ENCODE results near the gene ACIN1.

DNA sequence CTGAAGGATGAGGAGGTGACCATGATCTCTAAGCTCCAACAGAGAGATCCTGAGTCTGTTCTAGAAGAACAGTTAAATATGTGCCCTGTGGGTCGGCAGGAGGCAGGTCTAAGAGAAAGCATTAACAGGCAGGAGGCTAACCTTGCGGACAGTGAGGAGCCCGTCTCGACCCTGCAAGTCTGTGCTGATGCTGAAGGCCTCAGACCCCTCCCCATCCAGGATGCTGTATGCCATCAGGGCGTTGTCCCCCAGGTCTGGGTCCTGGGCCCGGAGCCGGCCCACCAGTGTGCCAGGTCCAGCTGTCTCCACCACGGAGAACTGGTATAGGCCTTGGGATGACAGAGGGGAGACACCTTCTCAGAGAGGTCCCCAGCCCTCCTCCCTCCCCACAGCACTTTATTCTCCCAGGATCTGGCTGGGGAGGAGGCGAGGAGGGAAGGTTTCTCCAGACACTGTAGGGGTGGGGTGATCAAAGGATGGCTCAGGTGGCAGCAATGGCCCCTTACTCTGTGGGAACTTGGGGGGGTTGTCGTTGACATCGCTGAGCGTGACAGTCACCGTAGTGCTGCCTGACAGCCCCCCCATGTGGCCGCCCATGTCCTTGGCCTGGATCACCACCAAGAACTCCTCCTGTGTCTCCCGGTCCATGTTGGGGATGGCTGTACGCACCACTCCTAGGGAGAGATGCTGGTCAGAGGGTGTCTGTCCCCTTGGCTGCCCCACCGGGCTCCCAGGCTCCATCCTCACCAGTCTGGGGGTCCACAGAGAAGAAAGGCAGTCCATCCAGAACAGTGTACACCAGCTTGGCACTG lies 40.7 kb downstream of the ACIN1 start:
- TF ChIP-seq, protein P1, sequence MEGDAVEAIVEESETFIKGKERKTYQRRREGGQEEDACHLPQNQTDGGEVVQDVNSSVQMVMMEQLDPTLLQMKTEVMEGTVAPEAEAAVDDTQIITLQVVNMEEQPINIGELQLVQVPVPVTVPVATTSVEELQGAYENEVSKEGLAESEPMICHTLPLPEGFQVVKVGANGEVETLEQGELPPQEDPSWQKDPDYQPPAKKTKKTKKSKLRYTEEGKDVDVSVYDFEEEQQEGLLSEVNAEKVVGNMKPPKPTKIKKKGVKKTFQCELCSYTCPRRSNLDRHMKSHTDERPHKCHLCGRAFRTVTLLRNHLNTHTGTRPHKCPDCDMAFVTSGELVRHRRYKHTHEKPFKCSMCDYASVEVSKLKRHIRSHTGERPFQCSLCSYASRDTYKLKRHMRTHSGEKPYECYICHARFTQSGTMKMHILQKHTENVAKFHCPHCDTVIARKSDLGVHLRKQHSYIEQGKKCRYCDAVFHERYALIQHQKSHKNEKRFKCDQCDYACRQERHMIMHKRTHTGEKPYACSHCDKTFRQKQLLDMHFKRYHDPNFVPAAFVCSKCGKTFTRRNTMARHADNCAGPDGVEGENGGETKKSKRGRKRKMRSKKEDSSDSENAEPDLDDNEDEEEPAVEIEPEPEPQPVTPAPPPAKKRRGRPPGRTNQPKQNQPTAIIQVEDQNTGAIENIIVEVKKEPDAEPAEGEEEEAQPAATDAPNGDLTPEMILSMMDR (IDR thresholded peaks at IDR 0.05) = peak in 1 of 6 experiments; percentile 12
- no peak for TF ChIP-seq POLR2A (IDR thresholded peaks at IDR 0.05)
